GM18499 (cell line): ENCODE data around the gene CDK2AP2.
"Not testable (repeated sequence)": the region's sequence is repeated elsewhere in the genome, so short reads cannot be mapped to it uniquely, and the experiment has no call there.

Experiments used
- ATAC-seq: cut with Tn5 transposase; IDR thresholded peaks from one replicate; pipeline ENCODE4 v1.9.1; 2021; ENCODE audit warnings: moderate number of reproducible peaks; ENCODE audit not compliant: insufficient read depth, unreplicated experiment

CDK2AP2 gene

GRCh38 chr11:67468759-67469507 is 39.0 kb downstream of the CDK2AP2 start, which contains the start of gene TMEM134:
TSS of gene TMEM134 (minus strand) at chr11:67469251. CDS start at chr11:67469192, 59 bp downstream.
- ATAC-seq, result no peak

- ATAC-seq, result no peak
Observed at GRCh38 chr11:67468456-67468758, 39.6 kb downstream of the CDK2AP2 start.

GRCh38 chr11:67468056-67468455 is 39.9 kb downstream of the CDK2AP2 start:
- no peak for ATAC-seq

- no peak for ATAC-seq
Observed at GRCh38 chr11:67466962-67467771, 40.8 kb downstream of the CDK2AP2 start.

- no peak for ATAC-seq
Observed at GRCh38 chr11:67466367-67466766, 41.6 kb downstream of the CDK2AP2 start.

GRCh38 chr11:67465530-67465929 is 42.4 kb downstream of the CDK2AP2 start:
- not testable (repeated sequence) for ATAC-seq

- ATAC-seq, result no peak
Observed at GRCh38 chr11:67465189-67465510, 42.8 kb downstream of the CDK2AP2 start.

- ATAC-seq, result no peak
Observed at GRCh38 chr11:67464411-67465188, 43.4 kb downstream of the CDK2AP2 start.

GRCh38 chr11:67463680-67464410 is 44.1 kb downstream of the CDK2AP2 start:
- ATAC-seq, result no peak

GRCh38 chr11:67463186-67463585 is 44.8 kb downstream of the CDK2AP2 start:
- no peak for ATAC-seq

- ATAC-seq, result no peak
Observed at GRCh38 chr11:67458266-67458665, 49.7 kb downstream of the CDK2AP2 start.

GRCh38 chr11:67457453-67457852 is 50.5 kb downstream of the CDK2AP2 start:
- ATAC-seq, result no peak
